ENCODE measurements around the gene VPS26C. TPM values are rescaled to one million over a fixed set of nuclear protein-coding genes. Genes with fewer than 3 reads are reported as not detected.

VPS26C gene
- polyA plus RNA-seq, 1 experiment: 45.6 TPM

DNA sequence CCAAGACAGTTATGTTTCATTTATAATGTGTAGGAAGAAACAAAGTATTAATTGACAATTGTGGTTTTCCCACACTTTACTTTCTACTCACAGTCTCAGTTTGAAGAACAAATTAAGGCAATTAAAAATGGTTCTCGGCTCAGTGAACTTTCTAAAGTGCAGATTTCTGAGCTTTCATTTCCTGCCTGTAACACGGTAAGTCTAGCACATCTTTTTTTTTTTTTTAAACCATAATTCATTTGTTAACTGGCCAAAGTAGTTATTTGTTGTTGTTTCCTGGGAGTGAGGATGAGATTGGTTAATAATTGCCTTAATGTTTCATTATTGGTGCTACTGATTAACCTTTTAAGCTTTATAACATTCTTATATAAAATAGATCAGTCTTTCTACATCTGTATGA lies 75.1 kb downstream of the VPS26C start:
- Histone ChIP-seq H3K27ac (ENCODE audit: low read depth, low read length) (no peak overlapping the region), H3K27me3 (ENCODE audit: control insufficient read depth, insufficient read depth, low read length) (no peaks in the 10 kb centered on the region), H3K4me3 (ENCODE audit: low read depth, low read length) (no peak overlapping the region), H3K9me3 (ENCODE audit: control insufficient read depth, insufficient read depth, low read length) (no peaks in the 10 kb centered on the region)
- no peak for TF ChIP-seq CTCF (IDR thresholded peaks at IDR 0.05; ENCODE audit: low read depth, low read length)
- ChIA-PET POLR2A (interaction anchor here (0.7 kb wide), 1 partner anchor 8 kb away, joined by 5 read pairs; no protein-coding TSS in a partner anchor), CTCF (no interaction called here)
- DNase-seq (ENCODE audit: low read depth, low spot score): no peak

- CTCF ChIA-PET: no interaction called here
- Histone ChIP-seq H3K27me3 (ENCODE audit: control insufficient read depth, insufficient read depth, low read length) (no peaks in the 10 kb centered on the region), H3K9me3 (ENCODE audit: control insufficient read depth, insufficient read depth, low read length) (no peaks in the 10 kb centered on the region), H3K4me3 (ENCODE audit: low read depth, low read length) (no peak overlapping the region), H3K27ac (ENCODE audit: low read depth, low read length) (no peak overlapping the region)
- POLR2A ChIA-PET: no interaction called here
- DNase-seq (ENCODE audit: low read depth, low spot score): no peak
- no peak for TF ChIP-seq CTCF (IDR thresholded peaks at IDR 0.05; ENCODE audit: low read depth, low read length)
Observed at GRCh38 chr21:37188825-37189224, 78.3 kb downstream of the VPS26C start.

DNA sequence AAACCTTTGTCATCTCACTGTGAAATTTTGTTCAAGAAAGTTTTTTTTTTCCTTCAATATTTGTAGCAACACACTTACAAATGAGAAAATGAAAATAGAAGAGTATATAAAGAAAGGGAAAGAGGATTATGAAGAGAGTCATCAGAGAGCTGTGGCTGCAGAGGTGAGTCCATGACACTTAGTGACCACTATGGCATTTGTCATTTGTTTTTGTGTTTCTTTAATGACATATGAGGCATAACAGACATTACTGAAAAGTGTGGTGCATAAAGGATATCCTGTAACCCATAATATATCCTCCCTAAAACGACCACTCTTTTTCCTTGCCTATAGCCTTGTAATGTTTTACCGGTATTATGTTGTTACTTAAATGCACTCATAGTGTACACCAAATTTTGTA lies 80.2 kb downstream of the VPS26C start:
- TF ChIP-seq CTCF (IDR thresholded peaks at IDR 0.05; ENCODE audit: low read depth, low read length): no peak
- no peaks in the 10 kb centered on the region for H3K27me3 ChIP-seq (ENCODE audit: control insufficient read depth, insufficient read depth, low read length)
- POLR2A ChIA-PET: no interaction called here

GRCh38 chr21:37184784-37185593 lies 82.1 kb downstream of the VPS26C start:
- Histone ChIP-seq H3K27me3 (ENCODE audit: control insufficient read depth, insufficient read depth, low read length) (no peaks in the 10 kb centered on the region), H3K27ac (ENCODE audit: low read depth, low read length) (no peak overlapping the region), H3K9me3 (ENCODE audit: control insufficient read depth, insufficient read depth, low read length) (no peaks in the 10 kb centered on the region), H3K4me3 (ENCODE audit: low read depth, low read length) (no peak overlapping the region)
- TF ChIP-seq CTCF (IDR thresholded peaks at IDR 0.05; ENCODE audit: low read depth, low read length): no peak
- DNase-seq (ENCODE audit: low read depth, low spot score): no peak
- CTCF ChIA-PET: no interaction called here
- POLR2A ChIA-PET: no interaction called here

More for the DNA sequence above, 80.2 kb downstream of the VPS26C start:
- Histone ChIP-seq H3K27ac (ENCODE audit: low read depth, low read length) (no peak overlapping the region), H3K4me3 (ENCODE audit: low read depth, low read length) (no peak overlapping the region), H3K9me3 (ENCODE audit: control insufficient read depth, insufficient read depth, low read length) (no peaks in the 10 kb centered on the region)
- DNase-seq (ENCODE audit: low read depth, low spot score): no peak
- CTCF ChIA-PET: interaction anchor here (0.7 kb wide), 1 partner anchor 12 kb away, joined by 3 read pairs; no protein-coding TSS in a partner anchor

GRCh38 chr21:37183749-37184148 lies 83.4 kb downstream of the VPS26C start:
- CTCF ChIA-PET: no interaction called here
- POLR2A ChIA-PET: interaction anchor here (0.6 kb wide), 1 partner anchor 9 kb away, joined by 5 read pairs; no protein-coding TSS in a partner anchor

More at GRCh38 chr21:37183749-37184148, 83.4 kb downstream of the VPS26C start:
- DNase-seq (ENCODE audit: low read depth, low spot score): no peak
- no peak overlapping the region for H3K4me3 ChIP-seq (ENCODE audit: low read depth, low read length)
- no peak for TF ChIP-seq CTCF (IDR thresholded peaks at IDR 0.05; ENCODE audit: low read depth, low read length)
- H3K27ac ChIP-seq (ENCODE audit: low read depth, low read length): no peak overlapping the region
- no peaks in the 10 kb centered on the region for H3K27me3 ChIP-seq (ENCODE audit: control insufficient read depth, insufficient read depth, low read length)
- no peaks in the 10 kb centered on the region for H3K9me3 ChIP-seq (ENCODE audit: control insufficient read depth, insufficient read depth, low read length)

Data from AG04450 (cell line).